ENCODE results near the gene KCNQ1.

GRCh38 chr11:2798951-2799761, 354.3 kb downstream of the KCNQ1 start:
- TF ChIP-seq EZH2phosphoT487 (IDR thresholded peaks at IDR 0.05; ENCODE audit: unreplicated experiment), result no peak
- TF ChIP-seq, protein P1, sequence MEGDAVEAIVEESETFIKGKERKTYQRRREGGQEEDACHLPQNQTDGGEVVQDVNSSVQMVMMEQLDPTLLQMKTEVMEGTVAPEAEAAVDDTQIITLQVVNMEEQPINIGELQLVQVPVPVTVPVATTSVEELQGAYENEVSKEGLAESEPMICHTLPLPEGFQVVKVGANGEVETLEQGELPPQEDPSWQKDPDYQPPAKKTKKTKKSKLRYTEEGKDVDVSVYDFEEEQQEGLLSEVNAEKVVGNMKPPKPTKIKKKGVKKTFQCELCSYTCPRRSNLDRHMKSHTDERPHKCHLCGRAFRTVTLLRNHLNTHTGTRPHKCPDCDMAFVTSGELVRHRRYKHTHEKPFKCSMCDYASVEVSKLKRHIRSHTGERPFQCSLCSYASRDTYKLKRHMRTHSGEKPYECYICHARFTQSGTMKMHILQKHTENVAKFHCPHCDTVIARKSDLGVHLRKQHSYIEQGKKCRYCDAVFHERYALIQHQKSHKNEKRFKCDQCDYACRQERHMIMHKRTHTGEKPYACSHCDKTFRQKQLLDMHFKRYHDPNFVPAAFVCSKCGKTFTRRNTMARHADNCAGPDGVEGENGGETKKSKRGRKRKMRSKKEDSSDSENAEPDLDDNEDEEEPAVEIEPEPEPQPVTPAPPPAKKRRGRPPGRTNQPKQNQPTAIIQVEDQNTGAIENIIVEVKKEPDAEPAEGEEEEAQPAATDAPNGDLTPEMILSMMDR (conservative IDR thresholded peaks at IDR 0.05; ENCODE audit: low read depth in 2 of 2), result no peak
- TF ChIP-seq, protein P2, sequence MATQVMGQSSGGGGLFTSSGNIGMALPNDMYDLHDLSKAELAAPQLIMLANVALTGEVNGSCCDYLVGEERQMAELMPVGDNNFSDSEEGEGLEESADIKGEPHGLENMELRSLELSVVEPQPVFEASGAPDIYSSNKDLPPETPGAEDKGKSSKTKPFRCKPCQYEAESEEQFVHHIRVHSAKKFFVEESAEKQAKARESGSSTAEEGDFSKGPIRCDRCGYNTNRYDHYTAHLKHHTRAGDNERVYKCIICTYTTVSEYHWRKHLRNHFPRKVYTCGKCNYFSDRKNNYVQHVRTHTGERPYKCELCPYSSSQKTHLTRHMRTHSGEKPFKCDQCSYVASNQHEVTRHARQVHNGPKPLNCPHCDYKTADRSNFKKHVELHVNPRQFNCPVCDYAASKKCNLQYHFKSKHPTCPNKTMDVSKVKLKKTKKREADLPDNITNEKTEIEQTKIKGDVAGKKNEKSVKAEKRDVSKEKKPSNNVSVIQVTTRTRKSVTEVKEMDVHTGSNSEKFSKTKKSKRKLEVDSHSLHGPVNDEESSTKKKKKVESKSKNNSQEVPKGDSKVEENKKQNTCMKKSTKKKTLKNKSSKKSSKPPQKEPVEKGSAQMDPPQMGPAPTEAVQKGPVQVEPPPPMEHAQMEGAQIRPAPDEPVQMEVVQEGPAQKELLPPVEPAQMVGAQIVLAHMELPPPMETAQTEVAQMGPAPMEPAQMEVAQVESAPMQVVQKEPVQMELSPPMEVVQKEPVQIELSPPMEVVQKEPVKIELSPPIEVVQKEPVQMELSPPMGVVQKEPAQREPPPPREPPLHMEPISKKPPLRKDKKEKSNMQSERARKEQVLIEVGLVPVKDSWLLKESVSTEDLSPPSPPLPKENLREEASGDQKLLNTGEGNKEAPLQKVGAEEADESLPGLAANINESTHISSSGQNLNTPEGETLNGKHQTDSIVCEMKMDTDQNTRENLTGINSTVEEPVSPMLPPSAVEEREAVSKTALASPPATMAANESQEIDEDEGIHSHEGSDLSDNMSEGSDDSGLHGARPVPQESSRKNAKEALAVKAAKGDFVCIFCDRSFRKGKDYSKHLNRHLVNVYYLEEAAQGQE (IDR thresholded peaks at IDR 0.05; ENCODE audit: unreplicated experiment), result no peak
- TF ChIP-seq EZH2 (IDR thresholded peaks at IDR 0.05; ENCODE audit: low read depth, unreplicated experiment), result no peak

All from GM23338 (cell line).